ENCODE results near the gene TCHP.
A peak's percentile ranks its signal among the peaks of the same experiment; 100 is the strongest.
"Not testable (repeated sequence)": the region's sequence is repeated elsewhere in the genome, so short reads cannot be mapped to it uniquely, and the experiment has no call there.

Gene TCHP

GRCh38 chr12:109888179-109889020 lies 11.7 kb upstream of the TCHP start:
- no peak for DNase-seq
- no peak overlapping the region for H3K27ac ChIP-seq (ENCODE audit: low read length)
- H2AFZ ChIP-seq (ENCODE audit: low read depth, low read length), result no peak overlapping the region

DNA sequence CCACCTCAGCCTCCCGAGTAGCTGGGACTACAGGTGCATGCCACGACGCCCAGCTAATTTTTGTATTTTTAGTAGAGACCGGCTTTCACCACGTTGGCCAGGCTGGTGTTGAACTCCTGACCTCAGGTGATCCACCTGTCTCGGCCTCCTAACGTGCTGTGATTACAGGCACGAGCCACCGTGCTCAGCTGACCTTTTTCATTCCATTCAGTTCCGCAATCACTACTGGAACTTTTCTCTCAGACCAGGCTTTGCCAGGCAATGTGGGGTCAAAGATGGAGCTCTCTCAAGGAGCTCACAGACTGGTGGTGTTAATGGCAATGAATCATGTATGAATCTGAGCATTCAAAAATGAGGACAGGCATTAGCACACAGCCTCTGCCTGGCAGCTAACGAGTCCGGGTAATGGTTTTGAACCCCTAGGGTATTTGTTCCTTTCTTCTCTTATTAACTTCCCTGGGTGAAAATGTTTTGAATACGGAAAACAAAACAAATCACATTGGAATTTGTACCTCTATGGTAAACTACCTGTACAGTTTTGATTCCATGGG lies 9.4 kb upstream of the TCHP start:
- Histone ChIP-seq H3K79me2 (ENCODE audit: insufficient read depth, low read length) (no peaks in the 10 kb centered on the region), H3K4me3 (ENCODE audit: low read depth in 1 of 2, low read length in 2 of 2) (no peak overlapping the region), H3K27ac (ENCODE audit: low read length) (no peak overlapping the region), H2AFZ (ENCODE audit: low read depth, low read length) (no peak overlapping the region), H4K20me1 (ENCODE audit: insufficient read depth, low read length) (no peaks in the 10 kb centered on the region), H3K9ac (ENCODE audit: low read depth, low read length) (no peak overlapping the region), H3K9me3 (ENCODE audit: insufficient read depth, low read length, severe bottlenecking) (no peaks in the 10 kb centered on the region), H3K4me2 (ENCODE audit: insufficient read depth, low read length) (no peak overlapping the region), H3K36me3 (ENCODE audit: insufficient read depth, low read length) (no peaks in the 10 kb centered on the region), H3K27me3 (ENCODE audit: insufficient read depth, low read length, poor library complexity) (no peaks in the 10 kb centered on the region), H3K4me1 (ENCODE audit: insufficient read depth, low read length) (peaks cover 5% of the 10 kb centered on the region; the same call in 1 of the 2 replicates)
- DNase-seq, result no peak
- ATAC-seq (ENCODE audit: insufficient read depth, low read depth), result no peak
- TF ChIP-seq CTCF (IDR thresholded peaks at IDR 0.05; ENCODE audit: borderline replicate concordance, extremely low read depth, low read length, poor library complexity, severe bottlenecking) (no peak), EZH2 (IDR thresholded peaks at IDR 0.05; ENCODE audit: borderline replicate concordance, low read depth, low read length, severe bottlenecking) (no peak)

More at GRCh38 chr12:109888179-109889020, 11.7 kb upstream of the TCHP start:
- no peaks in the 10 kb centered on the region for H3K27me3 ChIP-seq (ENCODE audit: insufficient read depth, low read length, poor library complexity)
- no peak overlapping the region for H3K4me3 ChIP-seq (ENCODE audit: low read depth in 1 of 2, low read length in 2 of 2)
- H3K4me1 ChIP-seq (ENCODE audit: insufficient read depth, low read length), result peaks cover 5% of the 10 kb centered on the region; the same call in 1 of the 2 replicates
- H3K4me2 ChIP-seq (ENCODE audit: insufficient read depth, low read length), result no peak overlapping the region
- no peaks in the 10 kb centered on the region for H3K36me3 ChIP-seq (ENCODE audit: insufficient read depth, low read length)
- H4K20me1 ChIP-seq (ENCODE audit: insufficient read depth, low read length), result no peaks in the 10 kb centered on the region
- no peak for ATAC-seq (ENCODE audit: insufficient read depth, low read depth)
- no peaks in the 10 kb centered on the region for H3K79me2 ChIP-seq (ENCODE audit: insufficient read depth, low read length)
- no peak for TF ChIP-seq EZH2 (IDR thresholded peaks at IDR 0.05; ENCODE audit: borderline replicate concordance, low read depth, low read length, severe bottlenecking)
- TF ChIP-seq CTCF (IDR thresholded peaks at IDR 0.05; ENCODE audit: borderline replicate concordance, extremely low read depth, low read length, poor library complexity, severe bottlenecking), result no peak
- H3K9ac ChIP-seq (ENCODE audit: low read depth, low read length), result no peak overlapping the region
- no peaks in the 10 kb centered on the region for H3K9me3 ChIP-seq (ENCODE audit: insufficient read depth, low read length, severe bottlenecking)

- not testable (repeated sequence) for H4K20me1 ChIP-seq (ENCODE audit: insufficient read depth, low read length); H3K9ac ChIP-seq (ENCODE audit: low read depth, low read length); H3K4me1 ChIP-seq (ENCODE audit: insufficient read depth, low read length); H3K4me3 ChIP-seq (ENCODE audit: low read depth in 1 of 2, low read length in 2 of 2); DNase-seq; H3K4me2 ChIP-seq (ENCODE audit: insufficient read depth, low read length); H3K79me2 ChIP-seq (ENCODE audit: insufficient read depth, low read length); H3K27me3 ChIP-seq (ENCODE audit: insufficient read depth, low read length, poor library complexity); H3K36me3 ChIP-seq (ENCODE audit: insufficient read depth, low read length); H3K9me3 ChIP-seq (ENCODE audit: insufficient read depth, low read length, severe bottlenecking); H3K27ac ChIP-seq (ENCODE audit: low read length); H2AFZ ChIP-seq (ENCODE audit: low read depth, low read length); ATAC-seq (ENCODE audit: insufficient read depth, low read depth)
These were observed 8.3 kb upstream of the TCHP start for GRCh38 chr12:109891731-109892130.

DNA sequence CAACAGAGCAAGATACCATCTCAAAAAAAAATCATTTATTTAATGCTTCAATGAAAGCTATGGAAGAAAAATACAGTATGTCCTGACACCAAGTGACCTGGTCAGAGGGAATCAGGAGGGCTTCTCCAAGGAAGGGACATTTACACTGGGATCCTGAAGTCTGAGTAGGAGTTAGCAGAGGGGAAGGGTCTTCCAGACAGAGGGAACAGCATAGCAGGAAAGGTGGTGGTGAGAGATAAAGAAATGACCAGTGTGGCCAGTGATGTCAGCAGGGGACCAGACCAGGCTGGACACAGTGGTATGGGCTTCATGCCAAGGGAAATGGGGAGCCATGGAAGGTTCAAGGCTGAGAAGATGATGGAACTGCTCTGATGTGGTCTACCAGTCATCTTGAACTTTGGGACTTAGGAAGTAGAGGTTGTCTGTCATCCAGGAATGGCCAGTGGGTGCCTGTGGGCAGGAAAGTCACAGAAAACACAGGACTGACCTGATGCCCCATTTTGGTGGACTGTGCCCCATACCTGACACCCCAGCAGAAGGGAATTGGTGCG lies 7.8 kb upstream of the TCHP start:
- Histone ChIP-seq H3K4me1 (ENCODE audit: insufficient read depth, low read length) (peaks cover 5% of the 10 kb centered on the region; the same call in 1 of the 2 replicates), H3K9me3 (ENCODE audit: insufficient read depth, low read length, severe bottlenecking) (no peaks in the 10 kb centered on the region), H3K27ac (ENCODE audit: low read length) (no peak overlapping the region), H3K36me3 (ENCODE audit: insufficient read depth, low read length) (no peaks in the 10 kb centered on the region), H3K4me2 (ENCODE audit: insufficient read depth, low read length) (peak overlapping the region; percentile 47; the same call in 1 of the 2 replicates), H3K9ac (ENCODE audit: low read depth, low read length) (no peak overlapping the region), H2AFZ (ENCODE audit: low read depth, low read length) (no peak overlapping the region), H4K20me1 (ENCODE audit: insufficient read depth, low read length) (no peaks in the 10 kb centered on the region), H3K27me3 (ENCODE audit: insufficient read depth, low read length, poor library complexity) (no peaks in the 10 kb centered on the region), H3K4me3 (ENCODE audit: low read depth in 1 of 2, low read length in 2 of 2) (no peak overlapping the region), H3K79me2 (ENCODE audit: insufficient read depth, low read length) (no peaks in the 10 kb centered on the region)
- DNase-seq (no peak), ATAC-seq (ENCODE audit: insufficient read depth, low read depth) (no peak)
- TF ChIP-seq CTCF (IDR thresholded peaks at IDR 0.05; ENCODE audit: borderline replicate concordance, extremely low read depth, low read length, poor library complexity, severe bottlenecking), result no peak
- no peak for TF ChIP-seq EZH2 (IDR thresholded peaks at IDR 0.05; ENCODE audit: borderline replicate concordance, low read depth, low read length, severe bottlenecking)
